CD14-positive monocyte (primary cell): Measurements from ENCODE around the gene BMI1. TPM values are rescaled to one million over a fixed set of nuclear protein-coding genes. Genes with fewer than 3 reads are reported as not detected.

Source experiments
- DNase-seq, 3 donors: peaks; one replicate each; pipeline ENCODE4 v3.0.0-alpha.2; 2011 to 2022
- H2AFZ ChIP-seq: 2 replicates; pipeline ENCODE4 v1.6.0; 2012; ENCODE audit warnings: mild to moderate bottlenecking, low read depth, low read length, inconsistent platforms; ENCODE audit not compliant: insufficient read depth, poor library complexity, severe bottlenecking
- H3K27ac ChIP-seq, 2 donors: 1 replicate in 1 of 2; 2 replicates in 1 of 2; pipeline ENCODE4 v1.5.1; 2012 to 2013; ENCODE audit warnings: low read length in 2 of 2, control low read depth in 1 of 2, inconsistent platforms in 1 of 2, low read depth in 1 of 2, mild to moderate bottlenecking in 1 of 2
- H3K27me3 ChIP-seq, 2 donors: one replicate each; pipeline versions ENCODE4 v1.6.0 to v1.6.1; 2011 to 2013; ENCODE audit warnings: low read length in 2 of 2; ENCODE audit not compliant: control insufficient read depth in 2 of 2, insufficient read depth in 2 of 2
- H3K36me3 ChIP-seq, 2 donors: replicated peaks in 1 of 2; 1 replicate in 1 of 2; 2 replicates in 1 of 2; pipeline versions ENCODE4 v1.5.1 to v1.6.1; 2012 to 2013; ENCODE audit warnings: low read length in 2 of 2, control low read depth in 1 of 2, inconsistent platforms in 1 of 2, mild to moderate bottlenecking in 1 of 2; ENCODE audit not compliant: insufficient read depth in 2 of 2, control insufficient read depth in 1 of 2
- H3K4me1 ChIP-seq, 2 donors: 1 replicate in 1 of 2; 2 replicates in 1 of 2; pipeline versions ENCODE4 v1.5.1 to v1.6.1; 2012 to 2013; ENCODE audit warnings: low read length in 2 of 2, control low read depth in 1 of 2, inconsistent platforms in 1 of 2, mild to moderate bottlenecking in 1 of 2, moderate library complexity in 1 of 2; ENCODE audit not compliant: insufficient read depth in 2 of 2, control insufficient read depth in 1 of 2
- H3K4me2 ChIP-seq: replicated peaks from 2 replicates; pipeline ENCODE3; 2012; ENCODE audit warnings: low read length, moderate library complexity, mild to moderate bottlenecking; ENCODE audit not compliant: poor library complexity, severe bottlenecking; ENCODE audit errors: extremely low read depth
- H3K4me3 ChIP-seq, 3 experiments: fragments of 200-600 bp in 1 of 3; sonication (generic) in 1 of 3; replicated peaks in 1 of 3; 1 replicate in 2 of 3; 2 replicates in 1 of 3; pipeline ENCODE4 v1.5.1; 2011 to 2013; ENCODE audit warnings: low read length in 3 of 3, mild to moderate bottlenecking in 3 of 3, control low read depth in 2 of 3, low read depth in 2 of 3, inconsistent platforms in 1 of 3, moderate library complexity in 1 of 3
- H3K79me2 ChIP-seq: 2 replicates; pipeline ENCODE4 v1.6.0; 2012; ENCODE audit warnings: mild to moderate bottlenecking, control low read depth, inconsistent platforms, low read length, moderate library complexity; ENCODE audit not compliant: insufficient read depth
- H3K9ac ChIP-seq: 2 replicates; pipeline ENCODE4 v1.6.0; 2017; ENCODE audit warnings: low read length, mild to moderate bottlenecking; ENCODE audit not compliant: insufficient read depth, poor library complexity, severe bottlenecking
- H3K9me3 ChIP-seq, 2 donors: replicated peaks in 1 of 2; 1 replicate in 1 of 2; 2 replicates in 1 of 2; pipeline versions ENCODE4 v1.5.1 to v1.6.1; 2012 to 2013; ENCODE audit warnings: low read length in 2 of 2, control low read depth in 1 of 2; ENCODE audit not compliant: control insufficient read depth in 1 of 2, insufficient read depth in 1 of 2
- H4K20me1 ChIP-seq: 2 replicates; pipeline ENCODE4 v1.6.0; 2012; ENCODE audit warnings: mild to moderate bottlenecking, low read length, control low read depth, moderate library complexity; ENCODE audit not compliant: insufficient read depth
- H3K27ac Mint-ChIP-seq, 7 donors: one replicate each; pipeline ENCODE4 v1.8.0; 2020; ENCODE audit warnings: mild to moderate bottlenecking in 7 of 7, mixed read lengths in 7 of 7, moderate library complexity in 6 of 7, inconsistent platforms in 2 of 7
- H3K27me3 Mint-ChIP-seq, 3 donors: one replicate each; pipeline ENCODE4 v1.8.0; 2021 to 2022; ENCODE audit warnings: low read depth in 3 of 3, mild to moderate bottlenecking in 3 of 3, mixed read lengths in 3 of 3, moderate library complexity in 3 of 3, inconsistent platforms in 1 of 3
- H3K36me3 Mint-ChIP-seq, 2 donors: one replicate each; pipeline ENCODE4 v1.8.0; 2020; ENCODE audit warnings: mixed read lengths in 2 of 2, inconsistent platforms in 1 of 2, mild to moderate bottlenecking in 1 of 2
- H3K4me1 Mint-ChIP-seq: one replicate; pipeline ENCODE4 v1.8.0; 2020; ENCODE audit warnings: mild to moderate bottlenecking, mixed read lengths
- H3K4me3 Mint-ChIP-seq, 2 donors: one replicate each; pipeline ENCODE4 v1.8.0; 2020; ENCODE audit warnings: mild to moderate bottlenecking in 2 of 2, mixed read lengths in 2 of 2, moderate library complexity in 1 of 2
- H3K9me3 Mint-ChIP-seq, 7 donors: one replicate each; pipeline ENCODE4 v1.8.0; 2020 to 2022; ENCODE audit warnings: mixed read lengths in 7 of 7, mild to moderate bottlenecking in 6 of 7, moderate library complexity in 6 of 7, inconsistent platforms in 2 of 7
- WGBS: methylation state at CpG from one replicate; pipeline ENCODE4 v1.1.5; 2013; ENCODE audit warnings: missing lambda C conversion rate; ENCODE audit not compliant: insufficient coverage; 5-methylcytosine and 5-hydroxymethylcytosine counted together
- intact Hi-C, 2 donors: fragments of 100-400 bp; cut with micrococcal nuclease; formaldehyde crosslinking; loops; one replicate each; pipeline versions ENCODE4 v1.15.0 to v1.15.1; 2023
- polyA plus RNA-seq, 3 donors: library from polyadenylated mRNA; depleted of rRNA in 1 of 3; unstranded in 2 of 3; stranded (reverse) in 1 of 3; fragments of 300-500 nt in 2 of 3; fragments of >200 nt in 1 of 3; fragmentation: Illumina TruSeq in 2 of 3; gene quantifications; 1 replicate in 2 of 3; 2 replicates in 1 of 3; pipeline ENCODE4 v1.2.3, GENCODE V29; 2012 to 2021
- TF ChIP-seq, protein P1 (sequence below): fragments of 200-600 bp; IDR thresholded peaks from one replicate; pipeline ENCODE4 v1.8.0; 2022; ENCODE audit warnings: antibody characterized with exemption, mild to moderate bottlenecking

BMI1 gene
- polyA plus RNA-seq, 3 donors: 7.5 to 11.9 (median 11.0) TPM

DNA sequence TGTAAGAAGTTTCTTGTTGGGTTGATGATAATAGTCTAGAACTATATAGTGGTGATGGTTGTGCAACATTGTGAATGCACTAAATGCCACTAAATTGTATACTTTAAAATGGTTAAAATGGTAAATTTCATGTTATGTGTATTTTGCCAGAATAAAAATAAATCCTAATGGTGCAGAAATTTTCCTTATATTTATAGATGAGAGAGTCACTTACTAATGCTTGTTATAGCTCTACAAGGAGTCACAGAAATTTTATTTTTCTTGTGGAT is 45.5 kb downstream of the BMI1 start:
- Mint-ChIP-seq H3K27ac (no peak overlapping the region), H3K9me3 (no peaks in the 10 kb centered on the region), H3K27me3 (peaks cover 0 to 4% (median 0%) of the 10 kb centered on the region in 3 donors), H3K4me3 (no peak overlapping the region), H3K4me1 (peaks cover 23% of the 10 kb centered on the region), H3K36me3 (no peaks in the 10 kb centered on the region)
- intact Hi-C loops: no loop called here
- TF ChIP-seq, protein P1, sequence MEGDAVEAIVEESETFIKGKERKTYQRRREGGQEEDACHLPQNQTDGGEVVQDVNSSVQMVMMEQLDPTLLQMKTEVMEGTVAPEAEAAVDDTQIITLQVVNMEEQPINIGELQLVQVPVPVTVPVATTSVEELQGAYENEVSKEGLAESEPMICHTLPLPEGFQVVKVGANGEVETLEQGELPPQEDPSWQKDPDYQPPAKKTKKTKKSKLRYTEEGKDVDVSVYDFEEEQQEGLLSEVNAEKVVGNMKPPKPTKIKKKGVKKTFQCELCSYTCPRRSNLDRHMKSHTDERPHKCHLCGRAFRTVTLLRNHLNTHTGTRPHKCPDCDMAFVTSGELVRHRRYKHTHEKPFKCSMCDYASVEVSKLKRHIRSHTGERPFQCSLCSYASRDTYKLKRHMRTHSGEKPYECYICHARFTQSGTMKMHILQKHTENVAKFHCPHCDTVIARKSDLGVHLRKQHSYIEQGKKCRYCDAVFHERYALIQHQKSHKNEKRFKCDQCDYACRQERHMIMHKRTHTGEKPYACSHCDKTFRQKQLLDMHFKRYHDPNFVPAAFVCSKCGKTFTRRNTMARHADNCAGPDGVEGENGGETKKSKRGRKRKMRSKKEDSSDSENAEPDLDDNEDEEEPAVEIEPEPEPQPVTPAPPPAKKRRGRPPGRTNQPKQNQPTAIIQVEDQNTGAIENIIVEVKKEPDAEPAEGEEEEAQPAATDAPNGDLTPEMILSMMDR: no peak
- H3K4me1 ChIP-seq: peaks cover 14 to 19% of the 10 kb centered on the region in 2 donors
- H3K79me2 ChIP-seq: no peaks in the 10 kb centered on the region
- no peak overlapping the region for H3K4me2 ChIP-seq
- H3K4me3 ChIP-seq: no peak overlapping the region
- H4K20me1 ChIP-seq: no peaks in the 10 kb centered on the region
- H3K27ac ChIP-seq: no peak overlapping the region
- no peaks in the 10 kb centered on the region for H3K9me3 ChIP-seq
- no peak for DNase-seq
- H3K27me3 ChIP-seq: no peaks in the 10 kb centered on the region
- H3K9ac ChIP-seq: no peak overlapping the region
- no peak overlapping the region for H2AFZ ChIP-seq
- H3K36me3 ChIP-seq: no peaks in the 10 kb centered on the region

DNA sequence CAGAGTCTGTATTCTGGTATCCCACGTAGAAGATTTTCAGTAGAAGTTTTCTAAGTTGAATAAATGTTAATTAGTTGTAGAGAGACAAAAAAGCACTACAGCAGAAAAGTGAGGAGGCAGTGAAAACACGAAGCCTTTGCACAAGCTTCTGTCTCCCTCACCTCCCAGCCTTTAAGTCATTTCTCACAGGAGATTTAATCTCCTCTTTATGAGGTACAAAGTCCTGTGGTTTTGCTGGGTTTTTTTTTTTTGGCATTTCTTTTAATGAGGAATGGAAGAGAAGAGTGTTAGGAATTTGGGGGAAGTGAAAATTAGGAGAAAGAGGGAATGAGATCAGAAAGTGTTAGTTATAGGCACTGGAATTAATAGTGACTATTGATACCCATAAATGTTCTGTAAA is 45.9 kb downstream of the BMI1 start:
- H3K4me3 Mint-ChIP-seq: no peak overlapping the region

More for the DNA sequence above, 45.9 kb downstream of the BMI1 start:
- H3K9ac ChIP-seq: no peak overlapping the region
- peaks cover 14 to 19% of the 10 kb centered on the region in 2 donors for H3K4me1 ChIP-seq
- no peaks in the 10 kb centered on the region for H3K36me3 Mint-ChIP-seq
- H2AFZ ChIP-seq: no peak overlapping the region
- H3K4me2 ChIP-seq: no peak overlapping the region
- H3K27ac Mint-ChIP-seq: no peak overlapping the region
- H3K79me2 ChIP-seq: no peaks in the 10 kb centered on the region
- no peak overlapping the region for H3K27ac ChIP-seq
- H3K27me3 ChIP-seq: no peaks in the 10 kb centered on the region
- peaks cover 23% of the 10 kb centered on the region for H3K4me1 Mint-ChIP-seq
- DNase-seq: no peak
- TF ChIP-seq, protein P1: no peak
- no peaks in the 10 kb centered on the region for H3K9me3 Mint-ChIP-seq
- intact Hi-C loops: no loop called here
- H3K27me3 Mint-ChIP-seq: peaks cover 0 to 4% (median 0%) of the 10 kb centered on the region in 3 donors
- H4K20me1 ChIP-seq: no peaks in the 10 kb centered on the region
- H3K36me3 ChIP-seq: no peaks in the 10 kb centered on the region
- H3K9me3 ChIP-seq: no peaks in the 10 kb centered on the region
- no CpG with 5 or more reads among the region's 2 CpGs for WGBS
- H3K4me3 ChIP-seq: no peak overlapping the region
